Measurements from ENCODE around the gene DAGLA. TPM values are rescaled to one million over a fixed set of nuclear protein-coding genes. Genes with fewer than 3 reads are reported as not detected.

DAGLA gene
- total and polyA plus RNA-seq, 2 experiments from 2014 or later, result 2.1 to 6.3 TPM

GRCh38 chr11:61775106-61775505 lies 94.9 kb downstream of the DAGLA start:
- H3K4me1 ChIP-seq (ENCODE audit: low read depth), result peaks cover 27% of the 10 kb centered on the region
- no peaks in the 10 kb centered on the region for H3K27me3 ChIP-seq
- H3K4me3 ChIP-seq, result no peak overlapping the region
- DNase-seq (ENCODE audit: low read depth in 1 of 2, low spot score in 1 of 2), result no peak
- no peak overlapping the region for H3K27ac ChIP-seq
- TF ChIP-seq, protein P1, sequence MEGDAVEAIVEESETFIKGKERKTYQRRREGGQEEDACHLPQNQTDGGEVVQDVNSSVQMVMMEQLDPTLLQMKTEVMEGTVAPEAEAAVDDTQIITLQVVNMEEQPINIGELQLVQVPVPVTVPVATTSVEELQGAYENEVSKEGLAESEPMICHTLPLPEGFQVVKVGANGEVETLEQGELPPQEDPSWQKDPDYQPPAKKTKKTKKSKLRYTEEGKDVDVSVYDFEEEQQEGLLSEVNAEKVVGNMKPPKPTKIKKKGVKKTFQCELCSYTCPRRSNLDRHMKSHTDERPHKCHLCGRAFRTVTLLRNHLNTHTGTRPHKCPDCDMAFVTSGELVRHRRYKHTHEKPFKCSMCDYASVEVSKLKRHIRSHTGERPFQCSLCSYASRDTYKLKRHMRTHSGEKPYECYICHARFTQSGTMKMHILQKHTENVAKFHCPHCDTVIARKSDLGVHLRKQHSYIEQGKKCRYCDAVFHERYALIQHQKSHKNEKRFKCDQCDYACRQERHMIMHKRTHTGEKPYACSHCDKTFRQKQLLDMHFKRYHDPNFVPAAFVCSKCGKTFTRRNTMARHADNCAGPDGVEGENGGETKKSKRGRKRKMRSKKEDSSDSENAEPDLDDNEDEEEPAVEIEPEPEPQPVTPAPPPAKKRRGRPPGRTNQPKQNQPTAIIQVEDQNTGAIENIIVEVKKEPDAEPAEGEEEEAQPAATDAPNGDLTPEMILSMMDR (IDR thresholded peaks at IDR 0.05; ENCODE audit: low read depth, low read length), result no peak
- no peaks in the 10 kb centered on the region for H3K9me3 ChIP-seq (ENCODE audit: low read depth)
- H3K36me3 ChIP-seq, result peaks cover 8% of the 10 kb centered on the region

DNA sequence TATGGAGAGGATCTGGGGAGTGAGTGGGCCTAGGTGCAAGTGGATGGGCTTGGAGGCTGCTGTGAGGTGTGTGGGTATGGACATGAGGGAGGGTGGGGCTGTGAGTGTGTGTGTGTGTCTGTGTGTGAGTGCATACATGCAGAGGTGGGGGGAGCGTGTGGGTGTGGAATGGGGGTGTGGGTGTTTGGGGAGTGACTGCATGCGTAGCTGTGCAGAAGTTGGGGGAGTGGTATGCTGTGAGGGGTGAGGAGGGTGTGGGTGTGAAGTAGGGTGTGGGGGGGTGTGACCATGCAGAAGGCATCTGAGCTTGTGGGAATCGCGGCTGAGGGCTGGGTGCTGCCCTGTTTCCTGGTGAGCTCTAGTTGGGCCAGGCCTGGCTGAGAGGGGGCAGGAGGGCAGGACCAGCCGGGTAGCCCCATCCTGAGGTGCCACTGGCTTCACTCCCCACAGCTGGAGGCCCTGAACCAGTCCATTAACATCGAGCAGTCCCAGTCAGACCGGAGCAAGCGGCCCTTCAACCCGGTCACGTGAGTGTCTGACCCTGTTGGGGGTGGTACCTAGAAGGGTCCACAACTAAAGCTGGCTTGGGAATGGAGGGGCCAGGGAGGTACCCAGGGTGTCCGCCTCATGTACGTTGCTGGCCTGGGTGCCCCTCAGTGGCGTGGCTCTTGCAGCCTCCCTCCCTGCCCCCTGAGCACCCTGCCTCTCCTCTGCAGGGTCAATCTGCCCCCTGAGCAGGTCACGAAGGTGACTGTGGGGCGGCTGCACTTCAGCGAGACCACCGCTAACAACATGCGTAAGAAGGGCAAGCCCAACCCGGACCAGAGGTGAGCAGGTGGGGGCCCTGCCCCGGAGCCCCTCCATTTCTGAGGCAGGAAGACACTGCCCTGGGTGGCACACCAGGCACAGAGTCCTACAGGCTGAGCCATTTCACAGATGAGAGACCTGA lies 95.7 kb downstream of the DAGLA start:
- H3K4me3 ChIP-seq, result no peak overlapping the region
- TF ChIP-seq, protein P1 (IDR thresholded peaks at IDR 0.05; ENCODE audit: low read depth, low read length), result no peak
- DNase-seq (ENCODE audit: low read depth in 1 of 2, low spot score in 1 of 2), result no peak

GRCh38 chr11:61776561-61777075 lies 96.4 kb downstream of the DAGLA start:
- no peak overlapping the region for H3K4me3 ChIP-seq
- TF ChIP-seq, protein P1 (IDR thresholded peaks at IDR 0.05; ENCODE audit: low read depth, low read length), result peak; percentile 80
- DNase-seq (ENCODE audit: low read depth in 1 of 2, low spot score in 1 of 2), result peak; percentile 71 to 82
- H3K27me3 ChIP-seq, result no peaks in the 10 kb centered on the region
- peaks cover 26% of the 10 kb centered on the region for H3K4me1 ChIP-seq (ENCODE audit: low read depth)
- peaks cover 10% of the 10 kb centered on the region for H3K36me3 ChIP-seq
- no peak overlapping the region for H3K27ac ChIP-seq
- no peaks in the 10 kb centered on the region for H3K9me3 ChIP-seq (ENCODE audit: low read depth)

More for the DNA sequence above, 95.7 kb downstream of the DAGLA start:
- Histone ChIP-seq H3K27me3 (no peaks in the 10 kb centered on the region), H3K36me3 (peaks cover 8% of the 10 kb centered on the region), H3K27ac (peak overlapping the region; percentile 39), H3K9me3 (ENCODE audit: low read depth) (no peaks in the 10 kb centered on the region), H3K4me1 (ENCODE audit: low read depth) (peaks cover 27% of the 10 kb centered on the region)

DNA sequence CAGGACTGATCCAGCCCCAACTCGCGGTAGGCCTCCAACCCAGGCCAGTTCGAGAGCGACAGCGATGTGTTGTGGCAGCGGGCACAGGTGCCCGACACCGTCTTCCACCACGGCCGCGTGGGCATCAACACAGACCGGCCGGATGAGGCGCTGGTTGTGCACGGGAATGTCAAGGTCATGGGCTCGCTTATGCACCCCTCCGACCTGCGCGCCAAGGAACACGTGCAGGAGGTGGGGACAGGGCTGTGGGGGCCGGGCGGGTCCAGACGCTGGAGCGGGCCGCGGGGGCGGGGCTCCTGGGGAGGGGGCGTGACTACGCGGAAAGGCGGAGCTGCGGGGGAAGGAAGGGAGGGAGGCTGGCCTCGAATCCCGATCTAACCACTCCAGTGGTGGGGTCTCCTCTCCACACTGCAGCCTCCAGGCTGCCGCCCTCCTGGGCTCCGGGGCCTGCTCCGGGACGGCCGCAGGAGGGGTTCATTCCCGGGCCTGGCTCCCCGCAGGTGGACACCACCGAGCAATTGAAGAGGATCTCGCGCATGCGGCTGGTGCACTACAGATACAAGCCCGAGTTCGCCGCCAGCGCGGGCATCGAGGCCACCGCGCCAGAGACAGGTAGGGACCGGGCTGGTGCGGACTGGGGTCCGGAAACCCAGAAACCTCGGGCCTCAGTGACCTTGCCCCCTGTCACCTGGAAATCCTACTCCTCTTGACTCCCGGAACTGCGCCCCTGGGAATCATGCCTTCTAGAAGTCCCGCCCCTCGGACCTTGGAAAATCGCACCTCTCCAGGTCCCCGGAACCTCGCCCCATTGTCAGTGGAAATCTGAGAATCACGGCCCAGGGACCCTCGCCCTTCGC lies 97.3 kb downstream of the DAGLA start:
- no peaks in the 10 kb centered on the region for H3K9me3 ChIP-seq (ENCODE audit: low read depth)
- H3K27me3 ChIP-seq, result no peaks in the 10 kb centered on the region
- TF ChIP-seq, protein P1 (IDR thresholded peaks at IDR 0.05; ENCODE audit: low read depth, low read length), result no peak
- H3K4me3 ChIP-seq, result no peak overlapping the region
- no peak for DNase-seq (ENCODE audit: low read depth in 1 of 2, low spot score in 1 of 2)
- no peak overlapping the region for H3K27ac ChIP-seq
- H3K4me1 ChIP-seq (ENCODE audit: low read depth), result peaks cover 17% of the 10 kb centered on the region
- H3K36me3 ChIP-seq, result peaks cover 13% of the 10 kb centered on the region

DNA sequence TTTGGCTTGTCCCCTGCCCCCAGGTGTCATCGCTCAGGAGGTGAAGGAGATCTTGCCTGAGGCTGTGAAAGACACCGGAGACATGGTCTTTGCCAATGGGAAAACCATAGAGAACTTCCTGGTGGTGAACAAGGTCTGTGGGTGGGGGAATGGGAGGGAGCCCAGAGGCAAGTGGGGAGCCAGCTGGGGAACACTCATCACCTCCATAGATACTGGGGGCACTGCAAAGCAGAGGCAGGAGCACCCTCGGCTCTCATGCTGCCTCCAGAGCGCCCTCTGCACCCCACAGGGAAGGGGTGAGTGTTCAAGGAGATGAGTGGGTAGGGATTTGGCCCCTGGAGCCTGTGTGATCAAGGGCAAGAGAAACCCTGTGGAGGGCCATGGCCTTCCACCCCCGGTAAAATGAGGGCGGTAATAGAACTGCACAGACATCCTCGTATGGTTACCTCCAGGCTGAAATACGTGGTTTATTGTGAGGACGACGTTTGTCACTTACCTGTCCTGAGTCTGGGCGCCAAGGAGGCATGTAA lies 98.2 kb downstream of the DAGLA start:
- TF ChIP-seq, protein P1 (IDR thresholded peaks at IDR 0.05; ENCODE audit: low read depth, low read length), result no peak
- Histone ChIP-seq H3K27ac (no peak overlapping the region), H3K9me3 (ENCODE audit: low read depth) (no peaks in the 10 kb centered on the region), H3K36me3 (peaks cover 14% of the 10 kb centered on the region), H3K27me3 (no peaks in the 10 kb centered on the region), H3K4me1 (ENCODE audit: low read depth) (peaks cover 8% of the 10 kb centered on the region), H3K4me3 (no peak overlapping the region)
- no peak for DNase-seq (ENCODE audit: low read depth in 1 of 2, low spot score in 1 of 2)
